DMS153 treated with DMSO at 0.1 percent for 48 hours (cell line): ENCODE data around the gene KLHL18.
A peak's percentile ranks its signal among the peaks of the same experiment; 100 is the strongest.
"Not testable (repeated sequence)": the region's sequence is repeated elsewhere in the genome, so short reads cannot be mapped to it uniquely, and the experiment has no call there.

Experiments
- DNase-seq: peaks from one replicate; lab custom pipeline; 2025; ENCODE audit not compliant: unreplicated experiment; lab: John Stamatoyannopoulos, UW

Gene KLHL18

GRCh38 chr3:47282424-47283192 lies at the start of gene KLHL18, which contains the start of gene KIF9:
KLHL18 (plus strand) TSS chr3:47282944; CDS start chr3:47282966, 22 bp downstream.
KIF9 (minus strand) TSS chr3:47282799; CDS start chr3:47277374, 5,425 bp downstream.
- peak; percentile 28 for DNase-seq

GRCh38 chr3:47238017-47238416 lies 44.7 kb upstream of the KLHL18 start:
- DNase-seq, result no peak

GRCh38 chr3:47239929-47240328 lies 42.8 kb upstream of the KLHL18 start:
- DNase-seq, result no peak

GRCh38 chr3:47243419-47244147 lies 39.2 kb upstream of the KLHL18 start:
- no peak for DNase-seq

GRCh38 chr3:47244531-47245100 lies 38.1 kb upstream of the KLHL18 start:
- no peak for DNase-seq

GRCh38 chr3:47245271-47245670 lies 37.5 kb upstream of the KLHL18 start:
- DNase-seq, result no peak

- DNase-seq, result no peak
Observed at GRCh38 chr3:47247131-47248064, 35.3 kb upstream of the KLHL18 start.

GRCh38 chr3:47250309-47251060 lies 32.3 kb upstream of the KLHL18 start:
- no peak for DNase-seq

- not testable (repeated sequence) for DNase-seq
Observed at GRCh38 chr3:47251085-47251484, 31.7 kb upstream of the KLHL18 start.

GRCh38 chr3:47251689-47252088 lies 31.1 kb upstream of the KLHL18 start:
- DNase-seq, result no peak

GRCh38 chr3:47256331-47256730 lies 26.4 kb upstream of the KLHL18 start:
- not testable (repeated sequence) for DNase-seq

GRCh38 chr3:47259114-47259513 lies 23.6 kb upstream of the KLHL18 start:
- DNase-seq, result no peak

GRCh38 chr3:47260605-47261004 lies 22.1 kb upstream of the KLHL18 start:
- DNase-seq, result no peak

- DNase-seq, result no peak
Observed at GRCh38 chr3:47261301-47261700, 21.4 kb upstream of the KLHL18 start.

- no peak for DNase-seq
Observed at GRCh38 chr3:47265008-47265407, 17.7 kb upstream of the KLHL18 start.

- DNase-seq, result no peak
Observed at GRCh38 chr3:47265725-47266428, 16.9 kb upstream of the KLHL18 start.

GRCh38 chr3:47266709-47267489 lies 15.8 kb upstream of the KLHL18 start:
- no peak for DNase-seq

- DNase-seq, result no peak
Observed at GRCh38 chr3:47267490-47267824, 15.3 kb upstream of the KLHL18 start.

- DNase-seq, result no peak
Observed at GRCh38 chr3:47270526-47270925, 12.2 kb upstream of the KLHL18 start.
